Vagina (tissue), 2 donors: ENCODE data around the gene CPA2. TPM values are rescaled to one million over a fixed set of nuclear protein-coding genes. Genes with fewer than 3 reads are reported as not detected.

Source experiments
- DNase-seq, 2 donors: peaks; one replicate each; pipeline ENCODE4 v3.0.0-alpha.2; 2017; ENCODE audit errors: extremely low spot score in 2 of 2
- H3K27ac ChIP-seq: fragments of 200-600 bp; sonication (generic); one replicate; pipeline ENCODE4 v1.5.1; 2019
- H3K27me3 ChIP-seq: fragments of 200-600 bp; sonication (generic); one replicate; pipeline ENCODE4 v1.5.1; 2019
- H3K36me3 ChIP-seq, 2 donors: fragments of 200-600 bp; sonication (generic); one replicate each; pipeline ENCODE4 v1.5.1; 2017 to 2019
- H3K4me1 ChIP-seq: fragments of 200-600 bp; sonication (generic); one replicate; pipeline ENCODE4 v1.5.1; 2019
- H3K4me3 ChIP-seq, 2 donors: fragments of 200-600 bp; sonication (generic); 1 replicate in 1 of 2; 2 replicates in 1 of 2; pipeline ENCODE4 v1.5.1; 2016 to 2019
- H3K9me3 ChIP-seq: fragments of 200-600 bp; sonication (generic); one replicate; pipeline ENCODE4 v1.5.1; 2019
- CTCF ChIP-seq, 3 experiments: fragments of 450-650 bp in 2 of 3; fragments of 200-600 bp in 1 of 3; sonication (generic) in 1 of 3; IDR thresholded peaks; one replicate each; pipeline ENCODE4 v1.5.1; 2017 to 2019; ENCODE audit warnings: antibody characterized with exemption in 3 of 3, mild to moderate bottlenecking in 2 of 3, moderate library complexity in 2 of 3
- POLR2A ChIP-seq, 2 donors: fragments of 450-650 bp; IDR thresholded peaks; one replicate each; pipeline ENCODE4 v1.6.1; 2017; ENCODE audit warnings: antibody characterized with exemption in 2 of 2, mild to moderate bottlenecking in 2 of 2, moderate library complexity in 2 of 2
- POLR2AphosphoS5 ChIP-seq, 2 donors: sonication (generic); formaldehyde crosslinking; IDR thresholded peaks; one replicate each; pipeline ENCODE4 v1.9.0; 2017; ENCODE audit warnings: antibody characterized with exemption in 2 of 2, mild to moderate bottlenecking in 2 of 2, low read depth in 1 of 2; ENCODE audit not compliant: insufficient read depth in 1 of 2
- intact Hi-C: fragments of 100-400 bp; cut with DNase I; formaldehyde crosslinking; loops from one replicate; pipeline ENCODE4 v1.15.1; 2023
- total RNA-seq: library from RNA; depleted of rRNA; stranded (reverse); fragments of >200 nt; gene quantifications from one replicate; pipeline ENCODE4 v1.2.3, GENCODE V29; 2016

Gene CPA2
- total RNA-seq, 1 donor from 2014 or later: not detected

GRCh38 chr7:130303127-130303526 lies 36.5 kb downstream of the CPA2 start:
- Histone ChIP-seq H3K9me3 (no peaks in the 10 kb centered on the region), H3K4me1 (no peaks in the 10 kb centered on the region), H3K27me3 (no peaks in the 10 kb centered on the region), H3K4me3 (no peak overlapping the region), H3K27ac (no peak overlapping the region), H3K36me3 (no peaks in the 10 kb centered on the region)
- no peak for TF ChIP-seq POLR2AphosphoS5 (IDR thresholded peaks at IDR 0.05; ENCODE audit: insufficient read depth in 1 of 2, low read depth in 1 of 2)
- no peak for TF ChIP-seq CTCF (IDR thresholded peaks at IDR 0.05)
- no peak for TF ChIP-seq POLR2A (IDR thresholded peaks at IDR 0.05)
- no peak for DNase-seq
- intact Hi-C loops: no loop called here

GRCh38 chr7:130303551-130303950 lies 36.9 kb downstream of the CPA2 start:
- H3K4me3 ChIP-seq: no peak overlapping the region
- H3K9me3 ChIP-seq: no peaks in the 10 kb centered on the region
- H3K4me1 ChIP-seq: no peaks in the 10 kb centered on the region
- TF ChIP-seq CTCF (IDR thresholded peaks at IDR 0.05): no peak
- TF ChIP-seq POLR2A (IDR thresholded peaks at IDR 0.05): no peak
- H3K36me3 ChIP-seq: no peaks in the 10 kb centered on the region
- intact Hi-C loops: no loop called here
- no peak for DNase-seq
- H3K27me3 ChIP-seq: no peaks in the 10 kb centered on the region
- no peak overlapping the region for H3K27ac ChIP-seq

- Histone ChIP-seq H3K9me3 (no peaks in the 10 kb centered on the region), H3K36me3 (no peaks in the 10 kb centered on the region), H3K4me3 (no peak overlapping the region), H3K4me1 (no peaks in the 10 kb centered on the region), H3K27me3 (no peaks in the 10 kb centered on the region), H3K27ac (no peak overlapping the region)
- no peak for TF ChIP-seq CTCF (IDR thresholded peaks at IDR 0.05)
- no peak for TF ChIP-seq POLR2AphosphoS5 (IDR thresholded peaks at IDR 0.05; ENCODE audit: insufficient read depth in 1 of 2, low read depth in 1 of 2)
- TF ChIP-seq POLR2A (IDR thresholded peaks at IDR 0.05): no peak
- intact Hi-C loops: no loop called here
- DNase-seq: no peak
These were observed 37.3 kb downstream of the CPA2 start for GRCh38 chr7:130303982-130304381.

- Histone ChIP-seq H3K27me3 (no peaks in the 10 kb centered on the region), H3K27ac (no peak overlapping the region), H3K9me3 (no peaks in the 10 kb centered on the region), H3K36me3 (no peaks in the 10 kb centered on the region), H3K4me1 (no peaks in the 10 kb centered on the region), H3K4me3 (no peak overlapping the region)
- DNase-seq: no peak
- no peak for TF ChIP-seq CTCF (IDR thresholded peaks at IDR 0.05)
- TF ChIP-seq POLR2AphosphoS5 (IDR thresholded peaks at IDR 0.05; ENCODE audit: insufficient read depth in 1 of 2, low read depth in 1 of 2): no peak
- TF ChIP-seq POLR2A (IDR thresholded peaks at IDR 0.05): no peak
- intact Hi-C loops: no loop called here
These were observed 38.2 kb downstream of the CPA2 start for GRCh38 chr7:130304878-130305277.

- no peaks in the 10 kb centered on the region for H3K27me3 ChIP-seq
- H3K27ac ChIP-seq: no peak overlapping the region
- H3K4me1 ChIP-seq: no peaks in the 10 kb centered on the region
- no peak for DNase-seq
- H3K36me3 ChIP-seq: no peaks in the 10 kb centered on the region
- H3K9me3 ChIP-seq: no peaks in the 10 kb centered on the region
- TF ChIP-seq POLR2A (IDR thresholded peaks at IDR 0.05) (no peak), POLR2AphosphoS5 (IDR thresholded peaks at IDR 0.05; ENCODE audit: insufficient read depth in 1 of 2, low read depth in 1 of 2) (no peak), CTCF (IDR thresholded peaks at IDR 0.05) (no peak)
- intact Hi-C loops: no loop called here
- H3K4me3 ChIP-seq: no peak overlapping the region
These were observed 38.9 kb downstream of the CPA2 start for GRCh38 chr7:130305433-130306042.
